ENCODE results near the gene WIZ.

WIZ gene

GRCh38 chr19:15457701-15458484 is 8.1 kb upstream of the WIZ start:
- peaks cover 30 to 43% of the 10 kb centered on the region in 2 donors for H3K4me1 Mint-ChIP-seq (ENCODE audit: low read depth in 2 of 2)
- DNase-seq, result no peak
- H3K4me3 Mint-ChIP-seq, result no peak overlapping the region
- no peak for ATAC-seq (replicated peaks)
- H3K27ac Mint-ChIP-seq, result no peak overlapping the region
- H3K9me3 Mint-ChIP-seq, result no peaks in the 10 kb centered on the region
- H3K27me3 Mint-ChIP-seq, result no peaks in the 10 kb centered on the region
- peaks cover 81% of the 10 kb centered on the region for H3K36me3 Mint-ChIP-seq (ENCODE audit: insufficient read depth)

- Mint-ChIP-seq H3K27ac (no peak overlapping the region), H3K4me1 (ENCODE audit: low read depth in 2 of 2) (peaks cover 26 to 36% of the 10 kb centered on the region in 2 donors), H3K4me3 (no peak overlapping the region), H3K36me3 (ENCODE audit: insufficient read depth) (peaks cover 81% of the 10 kb centered on the region), H3K27me3 (no peaks in the 10 kb centered on the region), H3K9me3 (no peaks in the 10 kb centered on the region)
- ATAC-seq (replicated peaks), result no peak
- DNase-seq, result no peak
These were observed 7.3 kb upstream of the WIZ start for GRCh38 chr19:15456871-15457700.

- Mint-ChIP-seq H3K36me3 (ENCODE audit: insufficient read depth) (peaks cover 81% of the 10 kb centered on the region), H3K4me1 (ENCODE audit: low read depth in 2 of 2) (peaks cover 22 to 33% of the 10 kb centered on the region in 2 donors), H3K27me3 (no peaks in the 10 kb centered on the region), H3K9me3 (no peaks in the 10 kb centered on the region), H3K27ac (no peak overlapping the region), H3K4me3 (no peak overlapping the region)
- DNase-seq, result no peak
- ATAC-seq (replicated peaks), result no peak
These were observed 6.7 kb upstream of the WIZ start for GRCh38 chr19:15456441-15456840.

GRCh38 chr19:15455996-15456395 is 6.2 kb upstream of the WIZ start:
- Mint-ChIP-seq H3K9me3 (no peaks in the 10 kb centered on the region), H3K4me3 (no peak overlapping the region), H3K27me3 (no peaks in the 10 kb centered on the region), H3K27ac (no peak overlapping the region), H3K4me1 (ENCODE audit: low read depth in 2 of 2) (peaks cover 26 to 33% of the 10 kb centered on the region in 2 donors), H3K36me3 (ENCODE audit: insufficient read depth) (peaks cover 80% of the 10 kb centered on the region)
- DNase-seq (no peak), ATAC-seq (replicated peaks) (no peak)

GRCh38 chr19:15453906-15454860 is 4.4 kb upstream of the WIZ start:
- Mint-ChIP-seq H3K36me3 (ENCODE audit: insufficient read depth) (peaks cover 74% of the 10 kb centered on the region), H3K27ac (peak overlapping the region; percentile 41 to 81), H3K9me3 (no peaks in the 10 kb centered on the region)

GRCh38 chr19:15453091-15453578 is 3.4 kb upstream of the WIZ start:
- peaks cover 65% of the 10 kb centered on the region for H3K36me3 Mint-ChIP-seq (ENCODE audit: insufficient read depth)
- peaks cover 35 to 45% of the 10 kb centered on the region in 2 donors for H3K4me1 Mint-ChIP-seq (ENCODE audit: low read depth in 2 of 2)
- no peaks in the 10 kb centered on the region for H3K27me3 Mint-ChIP-seq
- no peak for DNase-seq
- ATAC-seq (replicated peaks), result no peak
- no peaks in the 10 kb centered on the region for H3K9me3 Mint-ChIP-seq
- H3K27ac Mint-ChIP-seq, result peak overlapping the region; percentile 41 to 81
- H3K4me3 Mint-ChIP-seq, result no peak overlapping the region

More at GRCh38 chr19:15453906-15454860, 4.4 kb upstream of the WIZ start:
- Mint-ChIP-seq H3K4me1 (ENCODE audit: low read depth in 2 of 2) (peaks cover 29 to 37% of the 10 kb centered on the region in 2 donors), H3K4me3 (no peak overlapping the region), H3K27me3 (no peaks in the 10 kb centered on the region)
- DNase-seq (no peak), ATAC-seq (replicated peaks) (no peak)

GRCh38 chr19:15452111-15453047 is 2.6 kb upstream of the WIZ start:
- DNase-seq (no peak), ATAC-seq (replicated peaks) (no peak)
- H3K4me3 Mint-ChIP-seq, result no peak overlapping the region
- H3K4me1 Mint-ChIP-seq (ENCODE audit: low read depth in 2 of 2), result peaks cover 32 to 41% of the 10 kb centered on the region in 2 donors
- H3K9me3 Mint-ChIP-seq, result no peaks in the 10 kb centered on the region
- no peaks in the 10 kb centered on the region for H3K27me3 Mint-ChIP-seq
- H3K27ac Mint-ChIP-seq, result peak overlapping the region in 1 of 2 donors; percentile 90
- H3K36me3 Mint-ChIP-seq (ENCODE audit: insufficient read depth), result peaks cover 59% of the 10 kb centered on the region

GRCh38 chr19:15450528-15450890 is 753 bp upstream of the WIZ start:
- ATAC-seq (replicated peaks) (no peak), DNase-seq (no peak)
- H3K27me3 Mint-ChIP-seq, result no peaks in the 10 kb centered on the region
- H3K4me3 Mint-ChIP-seq, result peak overlapping the region; percentile 61 to 80
- H3K36me3 Mint-ChIP-seq (ENCODE audit: insufficient read depth), result peaks cover 49% of the 10 kb centered on the region
- H3K27ac Mint-ChIP-seq, result peak overlapping the region; percentile 47 to 90
- H3K9me3 Mint-ChIP-seq, result no peaks in the 10 kb centered on the region
- H3K4me1 Mint-ChIP-seq (ENCODE audit: low read depth in 2 of 2), result peaks cover 33 to 41% of the 10 kb centered on the region in 2 donors

- peaks cover 25 to 30% of the 10 kb centered on the region in 2 donors for H3K4me1 Mint-ChIP-seq (ENCODE audit: low read depth in 2 of 2)
- DNase-seq, result no peak
These were observed 757 bp downstream of the WIZ start for GRCh38 chr19:15448778-15449619.

GRCh38 chr19:15448044-15448777 is 1.5 kb downstream of the WIZ start:
- no peak for DNase-seq
- H3K9me3 Mint-ChIP-seq, result no peaks in the 10 kb centered on the region
- H3K4me1 Mint-ChIP-seq (ENCODE audit: low read depth in 2 of 2), result peaks cover 23% of the 10 kb centered on the region in 2 donors
- no peaks in the 10 kb centered on the region for H3K27me3 Mint-ChIP-seq
- no peak for ATAC-seq (replicated peaks)
- H3K4me3 Mint-ChIP-seq, result peak overlapping the region; percentile 51
- H3K27ac Mint-ChIP-seq, result peak overlapping the region; percentile 47
- peaks cover 26% of the 10 kb centered on the region for H3K36me3 Mint-ChIP-seq (ENCODE audit: insufficient read depth)

More at GRCh38 chr19:15448778-15449619, 757 bp downstream of the WIZ start:
- H3K4me3 Mint-ChIP-seq, result peak overlapping the region; percentile 51
- H3K27me3 Mint-ChIP-seq, result no peaks in the 10 kb centered on the region
- H3K9me3 Mint-ChIP-seq, result no peaks in the 10 kb centered on the region
- peak overlapping the region; percentile 47 for H3K27ac Mint-ChIP-seq
- H3K36me3 Mint-ChIP-seq (ENCODE audit: insufficient read depth), result peaks cover 34% of the 10 kb centered on the region
- ATAC-seq (replicated peaks), result no peak

- Mint-ChIP-seq H3K27ac (peak overlapping the region in 1 of 2 donors; percentile 42), H3K27me3 (no peaks in the 10 kb centered on the region), H3K36me3 (ENCODE audit: insufficient read depth) (peaks cover 19% of the 10 kb centered on the region), H3K4me1 (ENCODE audit: low read depth in 2 of 2) (peaks cover 21 to 22% of the 10 kb centered on the region in 2 donors), H3K4me3 (no peak overlapping the region), H3K9me3 (no peaks in the 10 kb centered on the region)
- DNase-seq, result no peak
- ATAC-seq (replicated peaks), result no peak
These were observed 2.7 kb downstream of the WIZ start for GRCh38 chr19:15447057-15447456.

Data from effector memory CD8-positive, alpha-beta T cell (primary cell).